Measurements from ENCODE around the gene PAPPA.

PAPPA gene

DNA sequence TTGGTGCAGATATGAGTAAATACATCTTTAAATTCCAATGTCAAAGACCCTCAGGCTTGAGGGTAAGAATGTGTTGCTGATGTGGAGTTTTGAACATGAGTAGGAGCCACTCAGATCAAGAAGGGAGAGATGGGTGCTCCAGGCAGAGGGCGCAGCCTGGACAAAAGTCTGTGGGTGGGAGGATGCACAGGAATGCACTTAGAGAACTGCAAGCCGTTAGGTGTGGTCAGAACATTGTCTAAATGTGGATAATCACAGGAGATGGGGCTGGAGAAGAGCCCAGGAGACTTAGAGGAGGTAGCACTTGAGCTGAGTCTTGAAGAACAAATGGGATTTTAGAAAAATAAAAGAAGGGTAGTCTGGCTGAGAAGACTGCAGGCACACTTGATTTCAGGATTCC lies 255.5 kb downstream of the PAPPA start:
- no peak overlapping the region for H3K4me3 ChIP-seq (replicated peaks; ENCODE audit: low read depth, low read length)
- TF ChIP-seq, protein P1, sequence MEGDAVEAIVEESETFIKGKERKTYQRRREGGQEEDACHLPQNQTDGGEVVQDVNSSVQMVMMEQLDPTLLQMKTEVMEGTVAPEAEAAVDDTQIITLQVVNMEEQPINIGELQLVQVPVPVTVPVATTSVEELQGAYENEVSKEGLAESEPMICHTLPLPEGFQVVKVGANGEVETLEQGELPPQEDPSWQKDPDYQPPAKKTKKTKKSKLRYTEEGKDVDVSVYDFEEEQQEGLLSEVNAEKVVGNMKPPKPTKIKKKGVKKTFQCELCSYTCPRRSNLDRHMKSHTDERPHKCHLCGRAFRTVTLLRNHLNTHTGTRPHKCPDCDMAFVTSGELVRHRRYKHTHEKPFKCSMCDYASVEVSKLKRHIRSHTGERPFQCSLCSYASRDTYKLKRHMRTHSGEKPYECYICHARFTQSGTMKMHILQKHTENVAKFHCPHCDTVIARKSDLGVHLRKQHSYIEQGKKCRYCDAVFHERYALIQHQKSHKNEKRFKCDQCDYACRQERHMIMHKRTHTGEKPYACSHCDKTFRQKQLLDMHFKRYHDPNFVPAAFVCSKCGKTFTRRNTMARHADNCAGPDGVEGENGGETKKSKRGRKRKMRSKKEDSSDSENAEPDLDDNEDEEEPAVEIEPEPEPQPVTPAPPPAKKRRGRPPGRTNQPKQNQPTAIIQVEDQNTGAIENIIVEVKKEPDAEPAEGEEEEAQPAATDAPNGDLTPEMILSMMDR (IDR thresholded peaks at IDR 0.05; ENCODE audit: low read depth, low read length, missing control alignments): no peak
- no peak for DNase-seq (ENCODE audit: extremely low read depth, low read depth)

DNA sequence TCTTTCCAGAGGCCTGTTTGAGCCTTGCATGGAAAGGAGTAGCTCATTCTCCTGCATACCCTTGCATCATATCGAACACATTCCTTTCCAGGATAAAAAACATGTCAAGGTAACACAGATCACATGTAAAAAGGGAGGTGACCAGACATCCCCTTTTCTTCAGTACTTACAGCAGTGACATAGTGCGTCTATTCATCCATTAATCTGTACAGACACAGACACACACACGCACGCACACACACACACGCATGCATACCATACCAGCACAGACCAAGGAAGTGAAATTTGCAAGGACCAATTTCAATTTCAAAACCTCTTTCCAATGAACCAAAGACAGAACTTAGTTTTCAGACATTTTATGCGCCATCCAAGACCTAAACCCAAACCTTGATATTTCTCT lies 256.0 kb downstream of the PAPPA start:
- TF ChIP-seq, protein P1 (IDR thresholded peaks at IDR 0.05; ENCODE audit: low read depth, low read length, missing control alignments): no peak
- no peak overlapping the region for H3K4me3 ChIP-seq (replicated peaks; ENCODE audit: low read depth, low read length)
- DNase-seq (ENCODE audit: extremely low read depth, low read depth): no peak

DNA sequence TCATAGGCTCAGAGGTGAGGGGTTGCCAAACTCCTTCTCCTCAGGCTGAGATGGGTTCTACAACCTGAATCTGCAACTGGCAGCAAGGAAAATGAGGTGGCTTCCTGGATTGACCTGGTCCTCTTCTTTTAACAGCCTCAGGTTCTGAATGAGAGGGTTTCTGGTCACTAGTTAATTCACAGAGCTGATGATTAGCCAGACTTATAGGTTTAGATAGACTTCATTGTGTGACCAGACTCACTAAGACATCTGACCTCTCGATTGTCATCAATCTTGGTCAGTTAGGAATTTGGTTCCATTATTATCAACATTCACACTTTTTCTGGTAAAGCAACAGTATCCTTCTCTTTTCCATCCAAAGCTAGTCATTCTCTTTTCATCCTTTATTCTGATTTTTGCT lies 257.9 kb downstream of the PAPPA start:
- no peak overlapping the region for H3K4me3 ChIP-seq (replicated peaks; ENCODE audit: low read depth, low read length)
- TF ChIP-seq, protein P1 (IDR thresholded peaks at IDR 0.05; ENCODE audit: low read depth, low read length, missing control alignments): no peak
- DNase-seq (ENCODE audit: extremely low read depth, low read depth): no peak

DNA sequence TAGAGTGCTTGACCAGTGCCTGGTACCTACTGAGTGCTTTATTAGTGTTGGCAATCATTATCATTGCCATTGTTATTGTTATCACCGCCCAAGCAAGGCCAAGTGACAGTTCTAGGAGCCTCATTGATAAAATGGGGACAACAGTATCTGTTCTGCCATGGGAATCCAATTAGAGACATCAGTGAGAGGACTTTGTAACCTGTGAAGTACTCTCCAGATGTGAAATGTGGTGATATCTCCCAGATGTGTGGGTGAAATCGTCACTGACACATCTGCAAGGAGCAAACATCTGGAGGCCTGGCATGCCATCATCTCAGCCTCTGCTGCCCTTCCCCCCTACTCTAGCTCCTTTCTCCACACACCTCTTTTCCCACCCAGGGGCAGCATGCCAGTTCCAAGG lies 260.8 kb downstream of the PAPPA start:
- no peak overlapping the region for H3K4me3 ChIP-seq (replicated peaks; ENCODE audit: low read depth, low read length)
- TF ChIP-seq, protein P1 (IDR thresholded peaks at IDR 0.05; ENCODE audit: low read depth, low read length, missing control alignments): no peak
- no peak for DNase-seq (ENCODE audit: extremely low read depth, low read depth)

DNA sequence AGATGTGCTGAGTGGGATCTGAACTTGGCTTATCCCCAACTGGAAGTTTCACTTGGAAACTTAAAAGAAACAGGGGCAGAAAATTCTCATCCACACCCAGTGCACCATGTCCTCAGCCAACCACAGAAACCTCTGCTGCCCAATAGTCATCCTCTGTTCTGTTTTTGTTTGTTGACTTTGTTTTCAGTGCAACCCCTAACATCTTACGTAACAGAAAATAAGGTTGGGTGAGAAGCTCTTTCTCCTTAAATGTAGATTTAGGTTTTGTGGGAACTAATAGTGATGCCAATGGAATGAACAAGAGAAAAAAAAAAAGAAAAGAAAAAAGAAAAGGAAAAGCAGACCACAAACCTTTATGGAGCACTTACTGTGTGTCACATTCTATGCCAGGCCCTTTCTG lies 262.8 kb downstream of the PAPPA start:
- no peak overlapping the region for H3K4me3 ChIP-seq (replicated peaks; ENCODE audit: low read depth, low read length)
- DNase-seq (ENCODE audit: extremely low read depth, low read depth): no peak
- TF ChIP-seq, protein P1 (IDR thresholded peaks at IDR 0.05; ENCODE audit: low read depth, low read length, missing control alignments): no peak

DNA sequence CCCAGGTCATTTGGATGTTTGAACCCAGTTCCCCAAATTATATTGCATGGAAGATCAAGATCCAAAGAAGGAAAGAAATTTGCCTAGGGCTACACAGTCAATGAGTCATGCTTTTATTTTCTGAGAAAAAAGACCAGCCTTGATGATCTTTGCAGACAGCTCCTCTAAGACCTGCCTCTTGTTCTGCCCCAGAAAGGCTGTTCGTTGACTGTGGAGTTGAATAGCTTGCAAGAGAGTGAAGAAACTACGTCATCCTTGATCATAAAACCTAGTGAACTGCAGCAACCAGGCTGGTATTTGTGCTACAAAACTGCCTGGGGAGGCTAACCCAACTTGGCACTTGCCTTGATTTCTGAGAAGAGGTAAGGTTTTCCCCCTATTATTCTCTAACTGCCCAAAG lies 263.9 kb downstream of the PAPPA start:
- DNase-seq (ENCODE audit: extremely low read depth, low read depth): no peak
- H3K4me3 ChIP-seq (replicated peaks; ENCODE audit: low read depth, low read length): no peak overlapping the region
- TF ChIP-seq, protein P1 (IDR thresholded peaks at IDR 0.05; ENCODE audit: low read depth, low read length, missing control alignments): no peak

DNA sequence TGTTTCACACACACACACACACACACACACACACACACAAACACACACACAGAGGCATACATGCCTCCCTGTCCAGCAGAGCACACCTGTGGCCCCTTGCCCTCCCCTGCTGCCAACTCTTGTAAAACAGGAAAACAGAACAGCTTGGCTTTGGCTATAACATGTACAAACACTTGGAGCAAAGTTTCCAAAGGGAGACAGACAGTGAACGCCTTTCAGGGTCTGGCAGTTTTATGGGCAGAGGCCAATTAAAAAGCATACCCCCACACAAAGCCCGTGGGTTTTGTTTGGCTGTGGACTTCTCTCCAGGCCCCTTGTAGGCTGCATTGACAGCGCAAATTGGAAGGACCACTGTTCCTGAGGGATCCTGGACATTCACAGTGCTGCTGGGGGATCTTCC lies 265.6 kb downstream of the PAPPA start:
- no peak overlapping the region for H3K4me3 ChIP-seq (replicated peaks; ENCODE audit: low read depth, low read length)
- TF ChIP-seq, protein P1 (IDR thresholded peaks at IDR 0.05; ENCODE audit: low read depth, low read length, missing control alignments): no peak

More for the DNA sequence above, 265.6 kb downstream of the PAPPA start:
- no peak for DNase-seq (ENCODE audit: extremely low read depth, low read depth)
